ENCODE data around the gene COPS7A. TPM values are rescaled to one million over a fixed set of nuclear protein-coding genes. Genes with fewer than 3 reads are reported as not detected.

The COPS7A gene
- total RNA-seq, 1 donor from 2014 or later: 68.3 TPM

- DNase-seq (ENCODE audit: low read depth): no peak
Observed at GRCh38 chr12:6751767-6752166, 27.9 kb downstream of the COPS7A start.

- DNase-seq (ENCODE audit: low read depth): no peak
Observed at GRCh38 chr12:6752167-6752920, 28.5 kb downstream of the COPS7A start.

GRCh38 chr12:6752921-6753771, 29.3 kb downstream of the COPS7A start, which contains the start of gene MLF2:
TSS of gene MLF2 (minus strand) at chr12:6753141. CDS start at chr12:6752334, 807 bp downstream.
- peak; percentile 95 for DNase-seq (ENCODE audit: low read depth)

- no peak for DNase-seq (ENCODE audit: low read depth)
Observed at GRCh38 chr12:6753772-6754356, 30.0 kb downstream of the COPS7A start.

- no peak for DNase-seq (ENCODE audit: low read depth)
Observed at GRCh38 chr12:6754411-6754810, 30.6 kb downstream of the COPS7A start.

- DNase-seq (ENCODE audit: low read depth): no peak
Observed at GRCh38 chr12:6757028-6757690, 33.3 kb downstream of the COPS7A start.

- DNase-seq (ENCODE audit: low read depth): no peak
Observed at GRCh38 chr12:6758506-6759095, 34.8 kb downstream of the COPS7A start.

- DNase-seq (ENCODE audit: low read depth): no peak
Observed at GRCh38 chr12:6759741-6760140, 35.9 kb downstream of the COPS7A start.

- no peak for DNase-seq (ENCODE audit: low read depth)
Observed at GRCh38 chr12:6763380-6763779, 39.5 kb downstream of the COPS7A start.

GRCh38 chr12:6764011-6764828, 40.4 kb downstream of the COPS7A start:
- DNase-seq (ENCODE audit: low read depth): peak; percentile 99

GRCh38 chr12:6765048-6765633, 41.3 kb downstream of the COPS7A start:
- DNase-seq (ENCODE audit: low read depth): no peak

GRCh38 chr12:6765634-6766581, 42.1 kb downstream of the COPS7A start, which contains the start of gene PTMS:
TSS of gene PTMS (plus strand) at chr12:6766363. CDS start at chr12:6766706, 343 bp downstream.
- DNase-seq (ENCODE audit: low read depth): peak; percentile 79

GRCh38 chr12:6766651-6767349, 43.0 kb downstream of the COPS7A start:
- peak; percentile 32 for DNase-seq (ENCODE audit: low read depth)

GRCh38 chr12:6767353-6768319, 43.8 kb downstream of the COPS7A start:
- no peak for DNase-seq (ENCODE audit: low read depth)

GRCh38 chr12:6768437-6768914, 44.6 kb downstream of the COPS7A start:
- DNase-seq (ENCODE audit: low read depth): no peak

GRCh38 chr12:6768990-6769389, 45.1 kb downstream of the COPS7A start:
- DNase-seq (ENCODE audit: low read depth): no peak

- DNase-seq (ENCODE audit: low read depth): no peak
Observed at GRCh38 chr12:6769666-6770065, 45.8 kb downstream of the COPS7A start.

All from renal cortical epithelial cell (primary cell).